GM12865 (cell line): ENCODE results near the gene S100A7.
"Not testable (repeated sequence)": the region's sequence is repeated elsewhere in the genome, so short reads cannot be mapped to it uniquely, and the experiment has no call there.

Experiments
- DNase-seq: peaks from one replicate; pipeline ENCODE4 v3.0.0; 2010; ENCODE audit warnings: low read depth
- H3K4me3 ChIP-seq: 2 replicates; pipeline ENCODE4 v1.5.1; 2011; ENCODE audit warnings: mild to moderate bottlenecking, low read depth, low read length, control low read depth
- TF ChIP-seq, protein P1 (sequence below): IDR thresholded peaks from 2 replicates; pipeline ENCODE4 v1.5.1; 2011; ENCODE audit warnings: low read length, control low read depth, low read depth, inconsistent platforms; ENCODE audit not compliant: insufficient read depth; ENCODE audit errors: missing control alignments

Gene S100A7

DNA sequence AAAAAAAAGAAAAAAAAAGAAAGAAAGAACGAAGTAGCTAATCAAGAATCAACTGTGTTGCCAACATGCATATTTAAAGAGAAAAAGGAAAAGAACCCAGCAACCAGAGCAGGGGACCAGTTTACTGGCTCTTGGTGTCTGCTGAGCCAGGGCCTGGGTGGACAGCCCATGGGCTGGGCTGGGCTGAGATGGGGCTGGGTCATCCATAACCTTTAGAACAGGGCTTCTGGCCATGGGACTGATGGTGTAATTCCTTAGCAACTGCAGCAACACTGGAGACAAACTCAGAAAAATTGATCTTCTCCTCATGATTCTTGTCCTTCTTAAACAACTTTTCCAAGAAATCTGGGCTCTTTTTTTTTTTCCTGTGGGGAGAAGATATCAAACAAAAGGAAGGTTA lies 33.6 kb downstream of the S100A7 start:
- no peak for DNase-seq
- H3K4me3 ChIP-seq: no peak overlapping the region
- TF ChIP-seq, protein P1, sequence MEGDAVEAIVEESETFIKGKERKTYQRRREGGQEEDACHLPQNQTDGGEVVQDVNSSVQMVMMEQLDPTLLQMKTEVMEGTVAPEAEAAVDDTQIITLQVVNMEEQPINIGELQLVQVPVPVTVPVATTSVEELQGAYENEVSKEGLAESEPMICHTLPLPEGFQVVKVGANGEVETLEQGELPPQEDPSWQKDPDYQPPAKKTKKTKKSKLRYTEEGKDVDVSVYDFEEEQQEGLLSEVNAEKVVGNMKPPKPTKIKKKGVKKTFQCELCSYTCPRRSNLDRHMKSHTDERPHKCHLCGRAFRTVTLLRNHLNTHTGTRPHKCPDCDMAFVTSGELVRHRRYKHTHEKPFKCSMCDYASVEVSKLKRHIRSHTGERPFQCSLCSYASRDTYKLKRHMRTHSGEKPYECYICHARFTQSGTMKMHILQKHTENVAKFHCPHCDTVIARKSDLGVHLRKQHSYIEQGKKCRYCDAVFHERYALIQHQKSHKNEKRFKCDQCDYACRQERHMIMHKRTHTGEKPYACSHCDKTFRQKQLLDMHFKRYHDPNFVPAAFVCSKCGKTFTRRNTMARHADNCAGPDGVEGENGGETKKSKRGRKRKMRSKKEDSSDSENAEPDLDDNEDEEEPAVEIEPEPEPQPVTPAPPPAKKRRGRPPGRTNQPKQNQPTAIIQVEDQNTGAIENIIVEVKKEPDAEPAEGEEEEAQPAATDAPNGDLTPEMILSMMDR: no peak

DNA sequence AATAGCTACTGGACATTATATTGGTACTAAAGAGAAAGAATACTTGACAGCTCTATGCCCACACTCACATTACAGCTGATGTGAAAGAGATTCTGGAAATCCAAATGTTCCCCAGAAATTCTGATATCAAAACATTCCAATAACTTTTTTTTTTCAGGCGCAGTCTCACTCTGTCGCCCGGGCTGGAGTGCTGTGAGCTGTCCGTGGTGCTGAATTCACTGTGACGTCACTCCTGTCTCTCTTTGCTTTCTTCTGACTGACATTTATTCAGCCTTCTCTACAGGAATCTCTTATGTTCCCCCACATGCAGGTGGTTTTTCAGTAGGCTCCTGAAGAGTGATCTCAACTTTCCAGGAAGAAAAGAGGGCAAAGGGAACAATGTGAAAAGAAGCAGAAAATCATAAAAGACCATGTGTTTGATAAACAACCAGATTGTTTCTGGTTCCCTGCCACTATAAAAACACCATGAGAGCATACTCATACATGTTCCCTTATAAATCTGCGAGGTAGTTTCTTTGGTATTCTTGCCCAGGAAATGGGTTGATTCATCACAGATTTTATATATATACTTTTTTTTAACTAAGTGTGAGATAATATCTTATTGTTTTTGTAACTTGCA lies 37.9 kb downstream of the S100A7 start:
- no peak overlapping the region for H3K4me3 ChIP-seq
- TF ChIP-seq, protein P1: no peak
- peak; percentile 52 for DNase-seq

DNA sequence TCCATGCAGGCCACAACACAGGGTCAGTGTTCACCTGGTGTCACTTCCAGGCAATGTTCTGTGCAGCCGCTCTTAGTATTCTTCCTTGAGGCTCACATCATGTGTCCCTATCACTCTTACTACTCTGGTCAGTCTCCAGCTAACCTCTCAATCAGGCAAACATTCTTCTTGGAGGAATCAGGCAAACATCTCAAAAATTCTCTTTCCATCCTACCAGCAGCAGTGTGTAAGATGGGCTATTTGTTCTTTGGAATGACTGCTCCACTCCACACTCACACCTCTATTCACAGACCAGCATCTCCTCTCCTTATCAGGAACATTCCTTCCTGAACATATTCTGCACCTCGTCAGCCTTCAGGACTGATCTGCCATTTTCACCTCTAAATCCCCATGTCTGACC lies 40.1 kb downstream of the S100A7 start:
- no peak overlapping the region for H3K4me3 ChIP-seq
- DNase-seq: no peak
- TF ChIP-seq, protein P1: no peak

DNA sequence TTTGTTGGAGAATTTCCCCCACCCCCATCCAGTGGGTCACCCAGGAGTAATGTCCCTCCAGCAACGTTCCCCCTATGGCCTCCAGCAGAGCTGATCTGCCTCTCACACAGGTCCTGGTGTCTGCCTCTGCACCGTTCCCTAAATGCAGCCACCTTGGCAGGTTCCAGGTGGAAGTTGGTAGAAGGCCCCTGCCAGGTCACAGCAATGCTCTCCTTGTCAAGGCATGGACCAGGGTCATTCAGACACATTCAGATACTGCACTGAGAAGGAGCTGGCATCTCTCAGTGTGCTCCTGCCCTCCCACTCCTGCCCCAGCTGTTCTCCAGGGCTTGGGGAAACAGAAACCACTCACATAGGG lies 41.0 kb downstream of the S100A7 start:
- H3K4me3 ChIP-seq, DNase-seq: not testable (repeated sequence)

DNA sequence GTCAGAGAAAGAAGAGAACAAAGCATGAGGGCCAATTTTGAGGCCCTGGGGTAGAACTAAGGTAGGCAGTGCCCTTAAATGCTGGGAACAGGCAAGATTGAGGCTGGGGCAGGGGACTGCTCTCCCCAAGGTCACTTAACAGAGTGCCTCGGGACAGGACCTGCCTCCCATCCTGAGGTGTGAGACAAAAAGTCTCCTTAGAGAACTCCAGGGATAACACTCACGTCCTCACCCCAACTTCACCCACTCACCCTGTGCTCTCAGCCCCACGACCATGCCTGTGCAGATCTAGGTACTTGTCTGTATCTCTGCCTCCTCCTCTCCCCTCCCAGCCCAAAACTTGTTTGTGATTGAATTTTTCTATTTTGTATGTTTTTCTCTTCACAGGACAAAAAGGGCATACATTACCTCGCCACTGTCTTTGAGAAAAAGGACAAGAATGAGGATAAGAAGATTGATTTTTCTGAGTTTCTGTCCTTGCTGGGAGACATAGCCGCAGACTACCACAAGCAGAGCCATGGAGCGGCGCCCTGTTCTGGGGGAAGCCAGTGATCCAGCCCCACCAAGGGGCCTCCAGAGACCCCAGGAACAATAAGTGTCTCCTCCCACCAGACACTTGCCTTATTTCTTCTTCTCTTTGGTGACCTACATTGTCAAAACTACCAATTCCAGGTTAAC lies 41.6 kb downstream of the S100A7 start:
- H3K4me3 ChIP-seq, DNase-seq: not testable (repeated sequence)

DNA sequence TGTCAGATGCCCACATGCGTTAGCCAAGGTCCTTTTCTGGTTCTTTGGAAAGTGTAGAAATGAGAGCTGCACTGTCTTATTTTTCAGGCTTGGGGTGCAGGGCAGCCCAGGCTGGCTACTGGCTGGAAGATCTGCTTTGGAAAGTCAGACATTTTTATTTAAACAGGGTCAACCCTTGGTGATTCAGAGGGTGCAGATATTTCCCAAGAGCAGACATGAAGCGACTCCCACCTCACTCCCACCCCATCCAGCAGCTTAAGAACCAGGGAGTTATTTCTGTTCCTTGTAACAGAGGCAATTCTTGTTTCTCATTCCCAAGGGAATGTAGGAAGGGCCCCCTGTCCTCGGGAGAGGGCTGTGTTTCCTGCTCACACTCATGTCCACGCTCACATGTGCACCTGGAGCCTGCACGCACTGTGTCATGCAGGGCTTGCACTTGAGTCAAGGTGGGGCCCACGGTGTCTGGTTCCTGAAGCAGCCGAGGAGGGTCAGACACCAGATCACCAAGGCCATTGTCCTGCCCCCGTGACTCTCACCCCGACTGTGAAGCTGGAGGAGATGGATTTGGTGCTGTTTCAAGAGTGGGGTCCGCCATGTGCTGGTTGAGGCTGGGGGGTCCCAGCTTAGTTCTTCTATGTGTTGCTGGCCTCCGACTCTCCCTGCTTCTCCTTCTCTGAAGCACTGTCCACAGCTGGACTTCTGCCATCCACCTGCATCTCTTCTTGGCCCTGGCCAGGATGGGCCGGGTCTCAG lies 43.1 kb downstream of the S100A7 start:
- TF ChIP-seq, protein P1: no peak
- DNase-seq: no peak
- H3K4me3 ChIP-seq: no peak overlapping the region

DNA sequence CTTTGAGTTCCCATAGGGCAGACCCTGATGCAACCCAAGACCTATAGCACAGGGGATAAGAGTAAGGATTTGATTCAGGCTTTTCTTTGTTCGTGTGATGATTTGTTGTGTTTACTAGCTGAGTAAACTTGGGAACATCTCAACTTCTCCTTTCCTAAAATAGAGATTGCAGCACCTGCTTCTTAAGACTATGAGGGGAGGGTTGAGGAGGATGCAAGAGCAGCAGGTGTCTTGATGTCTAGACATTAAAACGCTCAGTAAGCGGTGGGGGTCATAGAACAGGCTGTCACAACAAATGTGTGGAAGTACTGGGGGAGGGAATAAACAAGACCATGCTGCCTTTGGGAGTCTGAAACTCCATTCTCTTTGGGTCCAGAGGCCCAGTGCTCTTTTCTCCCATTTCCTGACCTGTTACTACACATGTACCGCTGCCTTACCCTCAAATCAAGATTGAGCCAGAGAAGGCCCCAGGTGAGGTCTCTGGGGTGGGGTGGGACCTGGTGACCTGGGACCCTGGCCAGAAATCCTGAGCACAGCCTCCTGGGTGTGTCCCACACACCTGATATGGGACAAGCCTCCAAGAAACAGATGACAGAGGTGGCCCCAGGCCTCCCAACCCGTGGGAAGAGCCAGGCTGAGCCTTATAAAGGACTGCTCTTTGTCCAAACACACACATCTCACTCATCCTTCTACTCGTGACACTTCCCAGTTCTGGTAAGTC lies 44.4 kb downstream of the S100A7 start, which contains the start of gene S100A7A:
Gene S100A7A (plus strand): TSS at position 671 of the 721 bp plus-strand sequence. CDS start 1,563 bp downstream, outside the sequence.
- no peak within 1 kb of the TSS for H3K4me3 ChIP-seq
- peak; percentile 8 for DNase-seq
- TF ChIP-seq, protein P1: no peak

DNA sequence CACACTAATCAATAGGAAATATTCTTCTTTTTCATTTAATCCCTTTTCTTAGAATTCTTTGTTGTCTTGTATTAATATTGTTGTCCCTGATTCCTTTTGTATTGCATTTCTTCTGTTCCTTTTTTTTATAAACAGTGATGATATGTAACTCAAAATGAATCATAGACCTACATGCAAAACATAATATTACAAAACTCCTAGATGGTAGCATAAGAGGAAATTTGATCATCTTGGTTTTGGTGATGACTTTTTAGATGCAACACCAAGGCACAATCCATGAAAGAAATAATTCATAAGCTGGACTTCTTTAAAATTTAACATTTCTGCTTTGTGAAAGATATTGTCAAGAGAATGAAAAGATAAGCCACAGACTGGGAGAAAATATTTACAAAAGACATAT lies 46.5 kb downstream of the S100A7 start:
- not testable (repeated sequence) for DNase-seq, H3K4me3 ChIP-seq
